K562 (cell line): ENCODE measurements around the gene SYNE2.

Source experiments
- CBX2 ChIP-seq: fragments of 200-600 bp; sonication (generic); IDR thresholded peaks from one replicate; pipeline ENCODE4 v1.6.1; 2012; ENCODE audit warnings: mild to moderate bottlenecking, low read length, inconsistent platforms; ENCODE audit not compliant: insufficient read depth, poor library complexity, severe bottlenecking
- MBD2 ChIP-seq: sonication (generic); IDR thresholded peaks from 2 replicates; pipeline ENCODE4 v1.6.1; 2016; ENCODE audit warnings: low read depth, borderline replicate concordance
- NFIC ChIP-seq: fragments of 450-650 bp; IDR thresholded peaks from 2 replicates; pipeline ENCODE4 v1.6.1; 2017; ENCODE audit warnings: mild to moderate bottlenecking, inconsistent platforms
- POLR2A ChIP-seq: fragments of 450-650 bp; conservative IDR thresholded peaks from 2 replicates; pipeline ENCODE4 v1.6.1; 2016
- SMAD3 ChIP-seq: fragments of 450-650 bp; formaldehyde crosslinking; conservative IDR thresholded peaks from 2 replicates; pipeline ENCODE4 v1.4.0; 2020; ENCODE audit warnings: mild to moderate bottlenecking
- THAP12 ChIP-seq: fragments of 250-450 bp; sonication (Bioruptor Pico); IDR thresholded peaks from 2 replicates; pipeline ENCODE4 v1.9.0; 2021; ENCODE audit warnings: mild to moderate bottlenecking, inconsistent platforms
- YY1 ChIP-seq, 3 experiments: IDR thresholded peaks; 2 replicates each; pipeline ENCODE4 v1.6.1; 2011; ENCODE audit warnings: low read length in 2 of 3, mild to moderate bottlenecking in 2 of 3, moderate library complexity in 2 of 3, borderline replicate concordance in 1 of 3, control low read depth in 1 of 3, low read depth in 1 of 3; ENCODE audit not compliant: insufficient read depth in 3 of 3, insufficient replicate concordance in 2 of 3, control insufficient read depth in 1 of 3, insufficient read length in 1 of 3; ENCODE audit errors: extremely low read depth in 1 of 3
- ZNF121 ChIP-seq: sonication (generic); formaldehyde crosslinking; conservative IDR thresholded peaks from 2 replicates; pipeline ENCODE4 v1.8.0; 2022; ENCODE audit warnings: missing genetic modification reagents
- ZNF586 ChIP-seq: fragments of 450-650 bp; formaldehyde crosslinking; conservative IDR thresholded peaks from 2 replicates; pipeline ENCODE4 v1.4.0; 2020; ENCODE audit warnings: mild to moderate bottlenecking, moderate library complexity
- ZNF592 ChIP-seq: fragments of 450-650 bp; IDR thresholded peaks from 2 replicates; pipeline ENCODE4 v1.6.1; 2017; ENCODE audit warnings: antibody characterized with exemption, mild to moderate bottlenecking

- TF ChIP-seq YY1 (IDR thresholded peaks at IDR 0.05; ENCODE audit: borderline replicate concordance in 1 of 3, control insufficient read depth in 1 of 3, extremely low read depth in 1 of 3, insufficient read depth in 3 of 3, insufficient read length in 1 of 3, insufficient replicate concordance in 2 of 3, low read depth in 1 of 3, low read length in 2 of 3) (no peak), ZNF586 (CRISPR knock-in tag) (no peak), THAP12 (CRISPR knock-in tag) (no peak), ZNF592 (no peak), ZNF121 (CRISPR knock-in tag) (no peak), SMAD3 (CRISPR knock-in tag) (no peak), MBD2 (no peak), NFIC (no peak), POLR2A (no peak), CBX2 (no peak)
Observed at GRCh38 chr14:64272019-64272418, 419.2 kb downstream of the SYNE2 start.
